ENCODE results near the gene TNFAIP8L3.
"Not testable (repeated sequence)": the region's sequence is repeated elsewhere in the genome, so short reads cannot be mapped to it uniquely, and the experiment has no call there.

TNFAIP8L3 gene

DNA sequence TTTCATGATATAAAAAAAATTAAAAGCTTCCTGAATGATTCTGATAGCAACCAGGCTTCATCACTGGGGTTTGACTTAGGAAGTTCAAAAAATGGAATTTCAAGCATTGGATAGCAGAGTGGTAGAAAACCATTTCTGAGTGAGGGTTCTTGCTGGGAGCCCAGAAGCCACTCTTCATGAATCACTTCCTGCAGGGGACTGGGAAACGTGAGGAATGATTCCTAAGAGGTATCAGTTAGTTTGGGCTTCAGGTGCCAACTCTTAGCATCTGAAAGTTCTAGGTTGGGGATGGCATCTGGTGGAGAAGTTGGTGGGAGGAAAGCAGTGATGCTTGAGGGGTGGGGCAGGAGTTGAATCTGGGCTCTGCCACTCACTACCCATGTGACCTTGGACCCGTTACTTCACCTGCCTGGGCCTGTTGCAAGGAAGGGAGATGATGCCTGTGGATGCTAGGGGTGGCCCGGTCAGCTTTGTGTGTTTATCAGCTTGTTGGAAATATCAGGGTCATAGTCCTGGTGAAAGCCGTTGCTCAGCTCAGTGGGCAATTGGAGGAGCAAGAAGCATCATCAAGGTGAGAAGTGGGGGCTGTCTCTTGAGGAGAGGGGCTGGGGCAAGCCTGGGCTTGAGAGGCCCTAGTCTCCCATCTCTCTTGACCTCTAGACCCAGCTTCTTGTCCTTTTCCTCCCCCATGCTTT is 37.0 kb upstream of the TNFAIP8L3 start:
- no peak overlapping the region for H3K27ac ChIP-seq (ENCODE audit: low read length)
- H3K9ac ChIP-seq (ENCODE audit: low read depth, low read length): no peak overlapping the region
- no peaks in the 10 kb centered on the region for H3K27me3 ChIP-seq (ENCODE audit: insufficient read depth, low read length)
- H3K4me1 ChIP-seq (ENCODE audit: insufficient read depth, low read length): peaks cover 3% of the 10 kb centered on the region; the same call in 1 of the 2 replicates
- no peaks in the 10 kb centered on the region for H3K9me3 ChIP-seq (ENCODE audit: insufficient read depth, low read depth, low read length)
- no peak overlapping the region for H3K4me3 ChIP-seq (ENCODE audit: low read length)
- H3K36me3 ChIP-seq (ENCODE audit: insufficient read depth, low read depth, low read length): no peaks in the 10 kb centered on the region

DNA sequence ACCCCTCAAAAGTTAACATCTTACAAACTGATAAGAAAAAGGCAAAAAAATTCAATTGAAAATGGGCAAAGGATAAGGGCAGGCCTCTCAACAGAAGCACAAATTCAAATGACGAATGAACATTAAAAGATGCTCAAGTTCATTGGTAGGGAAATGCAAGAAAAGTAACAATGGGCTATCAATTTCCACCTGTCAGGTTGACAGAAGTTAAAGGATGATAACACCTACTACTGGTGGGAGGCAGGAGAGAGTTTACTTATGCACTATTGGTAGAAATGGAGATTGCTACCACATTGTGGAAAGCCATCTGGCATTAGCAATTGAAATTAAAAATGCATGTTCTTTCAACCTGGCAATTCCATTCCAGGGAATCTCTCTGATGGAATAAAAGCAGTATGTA is 35.6 kb upstream of the TNFAIP8L3 start:
- no peak overlapping the region for H3K27ac ChIP-seq (ENCODE audit: low read length)
- H3K4me1 ChIP-seq (ENCODE audit: insufficient read depth, low read length): peaks cover 3% of the 10 kb centered on the region; the same call in 1 of the 2 replicates
- H3K36me3 ChIP-seq (ENCODE audit: insufficient read depth, low read depth, low read length): no peaks in the 10 kb centered on the region
- H3K9ac ChIP-seq (ENCODE audit: low read depth, low read length): no peak overlapping the region
- no peaks in the 10 kb centered on the region for H3K27me3 ChIP-seq (ENCODE audit: insufficient read depth, low read length)
- no peaks in the 10 kb centered on the region for H3K9me3 ChIP-seq (ENCODE audit: insufficient read depth, low read depth, low read length)
- no peak overlapping the region for H3K4me3 ChIP-seq (ENCODE audit: low read length)

DNA sequence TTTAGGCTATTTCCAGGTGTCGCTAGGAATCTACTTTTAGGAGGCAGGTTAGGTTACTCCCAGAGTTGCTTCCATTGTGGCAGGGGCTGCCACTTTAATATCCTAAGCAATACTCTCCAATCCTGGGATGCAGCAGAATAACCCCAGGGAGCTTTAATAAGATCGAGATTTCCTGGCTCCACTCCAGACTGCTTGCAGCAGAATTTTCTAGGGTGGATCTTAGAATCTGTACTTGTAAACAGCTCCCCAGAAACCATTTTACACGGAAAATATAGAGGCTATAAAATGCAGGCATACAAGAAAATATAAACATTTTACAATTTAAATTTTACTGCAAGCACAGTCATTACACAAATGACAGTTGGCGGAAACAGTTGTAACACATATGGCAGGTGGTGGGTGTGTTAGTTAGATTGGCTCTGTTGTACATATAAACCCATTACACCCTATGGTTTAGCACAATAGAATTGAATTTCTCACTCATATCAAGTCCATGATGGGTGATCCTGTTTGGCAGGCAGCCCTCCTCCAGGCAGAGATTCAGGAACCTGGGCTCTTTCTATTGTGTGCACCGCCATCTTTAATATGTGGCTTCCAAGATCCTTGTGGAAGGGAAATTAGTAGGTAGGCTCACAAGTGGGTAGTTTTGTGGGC is 35.0 kb upstream of the TNFAIP8L3 start:
- no peaks in the 10 kb centered on the region for H3K36me3 ChIP-seq (ENCODE audit: insufficient read depth, low read depth, low read length)
- no peaks in the 10 kb centered on the region for H3K27me3 ChIP-seq (ENCODE audit: insufficient read depth, low read length)
- no peak overlapping the region for H3K9ac ChIP-seq (ENCODE audit: low read depth, low read length)
- no peaks in the 10 kb centered on the region for H3K9me3 ChIP-seq (ENCODE audit: insufficient read depth, low read depth, low read length)
- H3K27ac ChIP-seq (ENCODE audit: low read length): no peak overlapping the region
- H3K4me1 ChIP-seq (ENCODE audit: insufficient read depth, low read length): peaks cover 3% of the 10 kb centered on the region; the same call in 1 of the 2 replicates
- no peak overlapping the region for H3K4me3 ChIP-seq (ENCODE audit: low read length)

DNA sequence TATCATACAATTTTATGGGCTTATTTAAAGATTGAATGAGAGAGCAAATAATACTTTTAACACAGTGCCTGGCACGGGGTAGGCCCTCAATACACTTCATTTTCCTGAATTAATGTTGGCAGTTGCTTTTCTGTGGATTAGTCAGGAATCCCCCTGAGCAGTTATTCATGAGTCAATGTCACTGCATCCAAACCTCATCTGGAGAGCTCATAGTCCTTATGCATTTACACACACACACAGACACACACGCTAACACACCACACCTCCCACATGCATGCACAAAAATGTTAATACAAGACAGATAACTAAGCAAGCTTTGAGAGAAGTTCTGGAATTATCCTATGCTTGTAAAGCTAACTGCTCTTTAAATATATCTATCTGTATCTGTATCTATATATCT is 34.0 kb upstream of the TNFAIP8L3 start:
- Histone ChIP-seq H3K4me3 (ENCODE audit: low read length) (no peak overlapping the region), H3K4me1 (ENCODE audit: insufficient read depth, low read length) (peaks cover 3% of the 10 kb centered on the region; the same call in 1 of the 2 replicates), H3K27me3 (ENCODE audit: insufficient read depth, low read length) (no peaks in the 10 kb centered on the region), H3K9ac (ENCODE audit: low read depth, low read length) (no peak overlapping the region), H3K9me3 (ENCODE audit: insufficient read depth, low read depth, low read length) (no peaks in the 10 kb centered on the region; the same call in 1 of the 2 replicates), H3K36me3 (ENCODE audit: insufficient read depth, low read depth, low read length) (no peaks in the 10 kb centered on the region), H3K27ac (ENCODE audit: low read length) (no peak overlapping the region)

DNA sequence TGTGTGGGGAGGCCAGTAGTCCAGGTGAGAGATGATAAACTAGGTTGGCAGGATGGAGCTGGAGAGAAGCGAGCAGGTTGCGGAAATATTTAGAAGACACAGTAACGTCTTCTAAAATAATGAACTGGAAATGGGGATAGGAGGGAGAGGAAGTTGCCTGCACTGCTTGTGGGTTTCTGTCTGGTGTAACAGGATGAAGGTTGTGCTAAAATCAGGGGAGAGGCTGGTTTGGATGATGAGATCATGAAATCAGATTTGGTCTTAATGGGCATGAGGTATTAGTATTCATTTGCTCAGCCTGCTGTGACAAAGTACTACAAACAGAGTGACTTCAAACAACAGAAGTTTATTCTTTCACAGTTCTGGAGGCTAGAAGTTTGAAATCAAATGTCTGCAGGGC is 32.1 kb upstream of the TNFAIP8L3 start:
- H3K27me3 ChIP-seq (ENCODE audit: insufficient read depth, low read length): no peaks in the 10 kb centered on the region
- H3K36me3 ChIP-seq (ENCODE audit: insufficient read depth, low read depth, low read length): no peaks in the 10 kb centered on the region
- H3K4me1 ChIP-seq (ENCODE audit: insufficient read depth, low read length): peaks cover 3% of the 10 kb centered on the region; the same call in 1 of the 2 replicates
- H3K9ac ChIP-seq (ENCODE audit: low read depth, low read length): no peak overlapping the region
- H3K9me3 ChIP-seq (ENCODE audit: insufficient read depth, low read depth, low read length): no peaks in the 10 kb centered on the region; the same call in 1 of the 2 replicates
- no peak overlapping the region for H3K27ac ChIP-seq (ENCODE audit: low read length)
- no peak overlapping the region for H3K4me3 ChIP-seq (ENCODE audit: low read length)

DNA sequence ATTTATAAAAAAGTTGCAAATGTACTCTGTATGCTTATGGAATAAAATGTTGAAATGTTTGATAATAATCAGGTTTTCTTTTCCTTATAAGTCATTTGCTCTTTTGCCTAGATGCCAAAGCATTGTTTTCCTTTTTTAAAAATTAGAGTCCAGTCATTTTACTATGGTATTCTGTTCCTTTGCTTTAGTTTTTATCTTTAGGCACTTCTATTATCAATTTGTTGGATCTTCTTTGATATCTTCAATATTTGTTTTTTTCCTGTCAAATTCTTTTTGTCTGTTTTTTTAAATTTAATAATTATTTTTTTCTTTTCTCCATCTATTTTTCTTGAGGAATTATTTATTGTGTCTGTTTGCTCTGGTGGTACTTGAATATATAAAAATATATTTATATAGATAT is 28.3 kb upstream of the TNFAIP8L3 start:
- H3K4me1 ChIP-seq (ENCODE audit: insufficient read depth, low read length); H3K9me3 ChIP-seq (ENCODE audit: insufficient read depth, low read depth, low read length); H3K9ac ChIP-seq (ENCODE audit: low read depth, low read length); H3K27me3 ChIP-seq (ENCODE audit: insufficient read depth, low read length); H3K4me3 ChIP-seq (ENCODE audit: low read length); H3K27ac ChIP-seq (ENCODE audit: low read length); H3K36me3 ChIP-seq (ENCODE audit: insufficient read depth, low read depth, low read length): not testable (repeated sequence)

DNA sequence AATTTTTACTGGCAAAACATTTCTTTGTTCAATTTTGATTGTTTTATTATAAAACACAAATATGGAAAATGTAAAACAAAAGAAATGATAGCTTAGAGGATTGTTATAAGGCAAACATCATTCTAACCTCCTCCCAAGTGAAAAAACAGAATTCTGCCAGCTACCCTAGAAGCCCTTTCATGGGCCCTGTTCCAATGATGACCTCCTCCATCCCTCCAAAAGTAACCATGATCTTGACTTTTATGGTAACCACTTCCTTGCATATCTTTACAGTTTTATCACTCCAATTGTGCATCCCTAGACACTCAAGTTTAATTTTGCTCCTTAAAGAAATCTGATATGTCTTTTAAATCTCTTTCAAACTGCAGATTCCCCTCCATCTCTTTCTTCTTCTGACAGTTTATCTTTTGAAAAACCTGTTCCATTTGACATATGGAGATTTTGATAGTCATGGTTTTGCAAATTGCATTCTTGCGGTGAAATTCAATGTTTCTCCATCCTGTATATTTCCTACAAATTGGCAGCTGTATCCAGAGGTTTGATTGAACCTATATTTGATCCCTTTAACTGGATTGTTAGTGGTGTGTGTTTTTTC is 27.0 kb upstream of the TNFAIP8L3 start:
- H3K4me3 ChIP-seq (ENCODE audit: low read length): no peak overlapping the region
- no peaks in the 10 kb centered on the region for H3K36me3 ChIP-seq (ENCODE audit: insufficient read depth, low read depth, low read length)
- no peaks in the 10 kb centered on the region; the same call in 1 of the 2 replicates for H3K9me3 ChIP-seq (ENCODE audit: insufficient read depth, low read depth, low read length)
- H3K27ac ChIP-seq (ENCODE audit: low read length): no peak overlapping the region
- no peak overlapping the region for H3K9ac ChIP-seq (ENCODE audit: low read depth, low read length)
- no peaks in the 10 kb centered on the region for H3K27me3 ChIP-seq (ENCODE audit: insufficient read depth, low read length)
- no peaks in the 10 kb centered on the region for H3K4me1 ChIP-seq (ENCODE audit: insufficient read depth, low read length)

DNA sequence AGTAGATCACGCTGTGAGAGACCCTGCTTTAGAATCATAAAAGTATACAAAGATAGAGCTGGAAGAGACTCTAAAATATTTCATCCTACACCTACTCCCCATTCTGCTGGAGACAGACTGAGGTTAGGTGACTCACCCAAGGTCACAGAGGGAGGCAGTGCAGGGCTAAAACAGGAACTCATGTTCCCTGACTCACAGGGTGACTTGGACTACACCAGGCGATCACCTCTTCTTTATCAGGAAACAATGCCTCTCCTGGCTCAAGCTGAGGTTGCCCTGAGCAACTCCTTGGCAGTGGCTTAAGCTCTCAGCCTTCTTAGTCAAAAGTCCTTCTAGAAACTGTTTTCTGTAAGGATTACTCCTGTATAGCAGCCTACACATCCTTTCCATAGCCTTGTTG is 26.4 kb upstream of the TNFAIP8L3 start:
- Histone ChIP-seq H3K9me3 (ENCODE audit: insufficient read depth, low read depth, low read length) (no peaks in the 10 kb centered on the region; the same call in 1 of the 2 replicates), H3K27me3 (ENCODE audit: insufficient read depth, low read length) (no peaks in the 10 kb centered on the region), H3K4me3 (ENCODE audit: low read length) (no peak overlapping the region), H3K4me1 (ENCODE audit: insufficient read depth, low read length) (no peaks in the 10 kb centered on the region), H3K9ac (ENCODE audit: low read depth, low read length) (no peak overlapping the region), H3K36me3 (ENCODE audit: insufficient read depth, low read depth, low read length) (no peaks in the 10 kb centered on the region), H3K27ac (ENCODE audit: low read length) (no peak overlapping the region)

DNA sequence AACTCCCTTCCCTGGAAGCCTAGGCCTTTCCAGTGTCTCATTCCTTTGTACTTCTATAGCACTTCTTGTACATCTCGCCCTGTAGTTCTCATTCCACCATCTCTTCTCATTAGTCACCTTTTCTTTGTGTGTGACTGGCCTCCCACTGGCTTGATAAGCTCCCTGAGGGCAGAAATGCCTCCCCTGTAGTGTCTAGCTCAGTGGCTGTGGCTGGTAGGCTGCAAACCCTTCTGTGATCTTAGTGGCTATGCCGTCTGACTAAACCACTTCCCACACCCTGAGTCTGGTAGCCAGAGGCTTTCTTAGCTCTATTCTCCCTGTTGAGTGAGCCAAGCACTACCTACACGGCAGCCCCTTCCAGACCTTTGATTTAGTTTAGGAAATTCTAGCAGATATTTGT is 24.4 kb upstream of the TNFAIP8L3 start:
- Histone ChIP-seq H3K36me3 (ENCODE audit: insufficient read depth, low read depth, low read length) (no peaks in the 10 kb centered on the region), H3K9ac (ENCODE audit: low read depth, low read length) (no peak overlapping the region), H3K9me3 (ENCODE audit: insufficient read depth, low read depth, low read length) (no peaks in the 10 kb centered on the region; the same call in 1 of the 2 replicates), H3K4me3 (ENCODE audit: low read length) (no peak overlapping the region), H3K27ac (ENCODE audit: low read length) (no peak overlapping the region), H3K4me1 (ENCODE audit: insufficient read depth, low read length) (no peaks in the 10 kb centered on the region), H3K27me3 (ENCODE audit: insufficient read depth, low read length) (no peaks in the 10 kb centered on the region)

DNA sequence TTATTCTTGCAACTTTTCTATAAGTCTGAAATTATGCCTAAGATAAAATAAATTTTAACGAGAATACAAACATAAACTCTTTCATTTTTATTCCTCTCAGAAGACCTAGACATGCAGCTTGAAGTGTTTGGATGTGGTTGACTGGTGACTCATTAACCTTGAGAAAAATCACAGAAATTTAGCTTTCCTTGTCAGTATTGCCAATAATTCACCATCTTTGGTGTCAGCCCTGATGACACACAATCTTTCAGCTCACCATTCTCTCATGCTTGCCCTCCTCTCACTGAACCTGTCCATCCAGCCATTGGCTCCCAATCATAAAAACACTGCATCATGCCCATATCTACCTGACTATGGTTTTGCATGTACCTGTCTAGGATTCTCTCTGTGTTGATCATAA is 22.6 kb upstream of the TNFAIP8L3 start:
- H3K27ac ChIP-seq (ENCODE audit: low read length): no peak overlapping the region
- 0 out of 2 replicates have a peak, but pooled peaks cover 3% of the 10 kb centered on the region for H3K4me1 ChIP-seq (ENCODE audit: insufficient read depth, low read length)
- H3K9ac ChIP-seq (ENCODE audit: low read depth, low read length): no peak overlapping the region
- no peaks in the 10 kb centered on the region for H3K27me3 ChIP-seq (ENCODE audit: insufficient read depth, low read length)
- no peaks in the 10 kb centered on the region for H3K9me3 ChIP-seq (ENCODE audit: insufficient read depth, low read depth, low read length)
- H3K4me3 ChIP-seq (ENCODE audit: low read length): no peak overlapping the region
- H3K36me3 ChIP-seq (ENCODE audit: insufficient read depth, low read depth, low read length): no peaks in the 10 kb centered on the region

DNA sequence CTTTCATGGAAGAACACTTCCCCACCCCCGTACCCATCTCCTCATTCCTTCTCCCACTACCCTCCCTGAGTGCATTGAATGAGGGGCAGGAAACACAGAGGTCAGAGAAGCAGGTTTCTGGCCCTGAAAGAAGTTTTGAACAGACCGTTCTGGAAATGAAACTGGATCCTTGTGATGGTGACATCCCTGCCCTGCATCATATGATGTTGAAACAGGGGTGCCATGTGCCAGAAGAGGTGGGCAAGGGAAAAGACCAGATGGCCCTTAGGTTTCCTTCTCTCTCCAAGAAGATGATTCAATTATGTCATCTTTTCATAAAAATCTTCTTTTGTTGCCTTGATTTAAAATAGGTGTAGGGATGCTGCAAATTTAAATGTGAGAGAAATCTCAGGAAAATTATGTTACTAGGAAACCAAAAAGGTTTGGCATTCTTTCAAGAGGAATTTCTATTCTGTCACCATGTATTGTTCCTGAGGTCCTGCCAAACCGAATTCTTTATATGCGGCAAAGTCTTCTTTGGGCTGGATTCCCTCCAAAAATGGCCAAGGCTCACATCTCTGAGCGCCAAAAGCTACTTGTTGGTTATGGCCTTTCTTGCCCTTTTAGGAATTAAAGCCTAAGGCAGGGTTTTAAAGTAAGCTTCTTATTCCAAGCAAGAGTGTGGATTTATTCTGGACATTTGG is 19.9 kb upstream of the TNFAIP8L3 start:
- Histone ChIP-seq H3K27ac (ENCODE audit: low read length) (no peak overlapping the region), H3K4me1 (ENCODE audit: insufficient read depth, low read length) (0 out of 2 replicates have a peak, but pooled peaks cover 4% of the 10 kb centered on the region), H3K9ac (ENCODE audit: low read depth, low read length) (no peak overlapping the region), H3K9me3 (ENCODE audit: insufficient read depth, low read depth, low read length) (no peaks in the 10 kb centered on the region), H3K36me3 (ENCODE audit: insufficient read depth, low read depth, low read length) (no peaks in the 10 kb centered on the region), H3K27me3 (ENCODE audit: insufficient read depth, low read length) (no peaks in the 10 kb centered on the region), H3K4me3 (ENCODE audit: low read length) (no peak overlapping the region)
